KMS-11 (cell line): ENCODE results near the gene ZFYVE28.

Experiments used
- H2AFZ ChIP-seq: fragments of 200-600 bp; sonication (generic); 2 replicates; pipeline ENCODE4 v1.6.1; 2016; ENCODE audit warnings: antibody characterized with exemption, mixed run types, low read depth
- H3K27ac ChIP-seq: fragments of 200-600 bp; sonication (generic); 2 replicates; pipeline ENCODE4 v1.6.1; 2016; ENCODE audit warnings: mild to moderate bottlenecking, mixed run types
- H3K27me3 ChIP-seq: fragments of 200-600 bp; sonication (generic); 2 replicates; pipeline ENCODE4 v1.6.1; 2017; ENCODE audit warnings: mild to moderate bottlenecking, low read depth, mixed run types, moderate library complexity; ENCODE audit not compliant: insufficient read depth
- H3K36me3 ChIP-seq: fragments of 200-600 bp; sonication (generic); 2 replicates; pipeline ENCODE4 v1.6.1; 2017; ENCODE audit warnings: mild to moderate bottlenecking, mixed run types; ENCODE audit not compliant: insufficient read depth
- H3K4me1 ChIP-seq: fragments of 200-600 bp; sonication (generic); 2 replicates; pipeline ENCODE4 v1.6.1; 2016; ENCODE audit warnings: mild to moderate bottlenecking, low read depth, mixed run types; ENCODE audit not compliant: poor library complexity, severe bottlenecking
- H3K4me2 ChIP-seq: fragments of 200-600 bp; sonication (generic); 2 replicates; pipeline ENCODE4 v1.7.0; 2016; ENCODE audit warnings: mild to moderate bottlenecking, mixed run types
- H3K4me3 ChIP-seq: fragments of 200-600 bp; sonication (generic); IDR thresholded peaks from 2 replicates; pipeline ENCODE4 v1.6.1; 2017; ENCODE audit warnings: low read depth, low read length, mixed read lengths; ENCODE audit not compliant: insufficient read depth
- H3K79me2 ChIP-seq: fragments of 200-600 bp; sonication (generic); 2 replicates; pipeline ENCODE4 v1.6.1; 2016; ENCODE audit warnings: low read depth, mixed run types; ENCODE audit not compliant: insufficient read depth
- H3K9ac ChIP-seq: fragments of 200-600 bp; sonication (generic); 2 replicates; pipeline ENCODE4 v1.6.1; 2016; ENCODE audit warnings: mild to moderate bottlenecking, mixed run types
- H4K20me1 ChIP-seq: fragments of 200-600 bp; sonication (generic); 2 replicates; pipeline ENCODE4 v1.6.1; 2016; ENCODE audit warnings: mild to moderate bottlenecking, mixed run types; ENCODE audit not compliant: insufficient read depth
- CTCF ChIP-seq: fragments of 200-600 bp; sonication (generic); conservative IDR thresholded peaks from 2 replicates; pipeline ENCODE4 v1.6.1; 2017; ENCODE audit warnings: low read depth, mild to moderate bottlenecking, antibody characterized with exemption, low read length, moderate library complexity, mixed read lengths

Gene ZFYVE28

GRCh38 chr4:2250357-2251072 lies 167.9 kb downstream of the ZFYVE28 start:
- no peaks in the 10 kb centered on the region for H3K4me1 ChIP-seq
- no peak overlapping the region for H3K27ac ChIP-seq
- H3K4me3 ChIP-seq: no peak overlapping the region
- no peaks in the 10 kb centered on the region for H3K36me3 ChIP-seq
- H3K9ac ChIP-seq: no peak overlapping the region
- no peaks in the 10 kb centered on the region for H3K79me2 ChIP-seq
- no peak for TF ChIP-seq CTCF
- no peaks in the 10 kb centered on the region for H3K27me3 ChIP-seq
- H3K4me2 ChIP-seq: no peak overlapping the region
- H2AFZ ChIP-seq: no peak overlapping the region
- no peaks in the 10 kb centered on the region for H4K20me1 ChIP-seq

GRCh38 chr4:2249526-2250356 lies 168.7 kb downstream of the ZFYVE28 start:
- Histone ChIP-seq H3K27me3 (no peaks in the 10 kb centered on the region), H3K9ac (no peak overlapping the region), H3K27ac (no peak overlapping the region), H3K4me3 (no peak overlapping the region), H4K20me1 (no peaks in the 10 kb centered on the region), H3K36me3 (no peaks in the 10 kb centered on the region), H3K4me2 (no peak overlapping the region), H3K79me2 (no peaks in the 10 kb centered on the region), H3K4me1 (no peaks in the 10 kb centered on the region), H2AFZ (no peak overlapping the region)
- no peak for TF ChIP-seq CTCF

- no peaks in the 10 kb centered on the region for H3K36me3 ChIP-seq
- H3K27ac ChIP-seq: no peak overlapping the region
- no peaks in the 10 kb centered on the region for H4K20me1 ChIP-seq
Measured at GRCh38 chr4:2248821-2249261, 169.6 kb downstream of the ZFYVE28 start.

More at GRCh38 chr4:2248821-2249261, 169.6 kb downstream of the ZFYVE28 start:
- TF ChIP-seq CTCF: no peak
- Histone ChIP-seq H3K4me3 (no peak overlapping the region), H3K9ac (no peak overlapping the region), H3K27me3 (no peaks in the 10 kb centered on the region), H3K4me1 (peaks cover 8% of the 10 kb centered on the region), H3K79me2 (no peaks in the 10 kb centered on the region), H3K4me2 (no peak overlapping the region), H2AFZ (no peak overlapping the region)
